ENCODE data around the gene CYYR1.

Gene CYYR1

DNA sequence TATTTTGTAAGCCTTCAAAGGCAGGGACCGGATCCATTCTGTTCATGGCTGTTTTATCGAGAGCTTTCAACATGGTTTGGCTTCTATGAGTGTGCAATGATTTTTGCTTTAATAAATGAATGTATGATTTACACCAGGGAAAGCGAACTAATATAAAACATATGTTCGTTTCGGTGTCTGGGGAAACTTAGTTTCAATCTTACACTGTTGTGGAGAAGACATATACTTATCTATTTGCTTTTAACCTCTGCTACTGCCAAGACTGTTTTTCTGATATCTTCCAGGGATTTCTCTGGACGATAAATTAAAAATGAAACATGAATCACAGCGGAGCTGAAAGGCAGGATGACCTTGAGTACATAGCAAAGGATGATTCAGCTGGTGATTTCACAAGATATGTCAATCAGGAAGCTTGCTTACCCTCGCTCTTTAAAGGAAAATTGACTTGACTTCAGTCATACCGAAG is 14.7 kb upstream of the CYYR1 start:
- Histone ChIP-seq H3K27ac (ENCODE audit: extremely low read depth, low read depth, low read length) (no peak overlapping the region), H3K9me3 (ENCODE audit: control insufficient read depth, insufficient read depth, low read depth, low read length) (no peaks in the 10 kb centered on the region), H3K4me3 (ENCODE audit: low read depth, low read length) (no peak overlapping the region), H3K4me1 (ENCODE audit: control insufficient read depth, insufficient read depth, low read length) (no peaks in the 10 kb centered on the region), H3K36me3 (ENCODE audit: control insufficient read depth in 2 of 2, insufficient read depth in 1 of 2, low read length in 2 of 2) (no peaks in the 10 kb centered on the region)
- ChIA-PET POLR2A (no interaction called here), CTCF (interaction anchor here (0.5 to 1.2 kb wide), 3 partner anchors 13 to 129 kb away, joined by 3 read pairs; no protein-coding TSS in a partner anchor)
- no peak for TF ChIP-seq ZNF433 (tag by site-specific recombination; IDR thresholded peaks at IDR 0.05; ENCODE audit: low read depth)
- no peak for TF ChIP-seq ZNF133 (tag by site-specific recombination; IDR thresholded peaks at IDR 0.05)
- TF ChIP-seq ZNF416 (tag by site-specific recombination; IDR thresholded peaks at IDR 0.05): no peak
- no peak for TF ChIP-seq GLIS2 (tag by site-specific recombination; IDR thresholded peaks at IDR 0.05)
- no peak for TF ChIP-seq YY1 (tag by site-specific recombination; IDR thresholded peaks at IDR 0.05)
- TF ChIP-seq, protein P1, sequence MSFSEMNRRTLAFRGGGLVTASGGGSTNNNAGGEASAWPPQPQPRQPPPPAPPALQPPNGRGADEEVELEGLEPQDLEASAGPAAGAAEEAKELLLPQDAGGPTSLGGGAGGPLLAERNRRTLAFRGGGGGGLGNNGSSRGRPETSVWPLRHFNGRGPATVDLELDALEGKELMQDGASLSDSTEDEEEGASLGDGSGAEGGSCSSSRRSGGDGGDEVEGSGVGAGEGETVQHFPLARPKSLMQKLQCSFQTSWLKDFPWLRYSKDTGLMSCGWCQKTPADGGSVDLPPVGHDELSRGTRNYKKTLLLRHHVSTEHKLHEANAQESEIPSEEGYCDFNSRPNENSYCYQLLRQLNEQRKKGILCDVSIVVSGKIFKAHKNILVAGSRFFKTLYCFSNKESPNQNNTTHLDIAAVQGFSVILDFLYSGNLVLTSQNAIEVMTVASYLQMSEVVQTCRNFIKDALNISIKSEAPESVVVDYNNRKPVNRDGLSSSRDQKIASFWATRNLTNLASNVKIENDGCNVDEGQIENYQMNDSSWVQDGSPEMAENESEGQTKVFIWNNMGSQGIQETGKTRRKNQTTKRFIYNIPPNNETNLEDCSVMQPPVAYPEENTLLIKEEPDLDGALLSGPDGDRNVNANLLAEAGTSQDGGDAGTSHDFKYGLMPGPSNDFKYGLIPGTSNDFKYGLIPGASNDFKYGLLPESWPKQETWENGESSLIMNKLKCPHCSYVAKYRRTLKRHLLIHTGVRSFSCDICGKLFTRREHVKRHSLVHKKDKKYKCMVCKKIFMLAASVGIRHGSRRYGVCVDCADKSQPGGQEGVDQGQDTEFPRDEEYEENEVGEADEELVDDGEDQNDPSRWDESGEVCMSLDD (tag by site-specific recombination; IDR thresholded peaks at IDR 0.05): no peak
- TF ChIP-seq, protein P2, sequence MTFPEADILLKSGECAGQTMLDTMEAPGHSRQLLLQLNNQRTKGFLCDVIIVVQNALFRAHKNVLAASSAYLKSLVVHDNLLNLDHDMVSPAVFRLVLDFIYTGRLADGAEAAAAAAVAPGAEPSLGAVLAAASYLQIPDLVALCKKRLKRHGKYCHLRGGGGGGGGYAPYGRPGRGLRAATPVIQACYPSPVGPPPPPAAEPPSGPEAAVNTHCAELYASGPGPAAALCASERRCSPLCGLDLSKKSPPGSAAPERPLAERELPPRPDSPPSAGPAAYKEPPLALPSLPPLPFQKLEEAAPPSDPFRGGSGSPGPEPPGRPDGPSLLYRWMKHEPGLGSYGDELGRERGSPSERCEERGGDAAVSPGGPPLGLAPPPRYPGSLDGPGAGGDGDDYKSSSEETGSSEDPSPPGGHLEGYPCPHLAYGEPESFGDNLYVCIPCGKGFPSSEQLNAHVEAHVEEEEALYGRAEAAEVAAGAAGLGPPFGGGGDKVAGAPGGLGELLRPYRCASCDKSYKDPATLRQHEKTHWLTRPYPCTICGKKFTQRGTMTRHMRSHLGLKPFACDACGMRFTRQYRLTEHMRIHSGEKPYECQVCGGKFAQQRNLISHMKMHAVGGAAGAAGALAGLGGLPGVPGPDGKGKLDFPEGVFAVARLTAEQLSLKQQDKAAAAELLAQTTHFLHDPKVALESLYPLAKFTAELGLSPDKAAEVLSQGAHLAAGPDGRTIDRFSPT (tag by site-specific recombination; IDR thresholded peaks at IDR 0.05): no peak
- TF ChIP-seq, protein P3, sequence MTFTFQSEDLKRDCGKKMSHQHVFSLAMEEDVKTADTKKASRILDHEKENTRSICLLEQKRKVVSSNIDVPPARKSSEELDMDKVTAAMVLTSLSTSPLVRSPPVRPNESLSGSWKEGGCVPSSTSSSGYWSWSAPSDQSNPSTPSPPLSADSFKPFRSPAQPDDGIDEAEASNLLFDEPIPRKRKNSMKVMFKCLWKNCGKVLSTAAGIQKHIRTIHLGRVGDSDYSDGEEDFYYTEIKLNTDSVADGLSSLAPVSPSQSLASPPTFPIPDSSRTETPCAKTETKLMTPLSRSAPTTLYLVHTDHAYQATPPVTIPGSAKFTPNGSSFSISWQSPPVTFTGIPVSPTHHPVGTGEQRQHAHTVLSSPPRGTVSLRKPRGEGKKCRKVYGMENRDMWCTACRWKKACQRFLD (tag by site-specific recombination; IDR thresholded peaks at IDR 0.05): no peak
- TF ChIP-seq, protein P4, sequence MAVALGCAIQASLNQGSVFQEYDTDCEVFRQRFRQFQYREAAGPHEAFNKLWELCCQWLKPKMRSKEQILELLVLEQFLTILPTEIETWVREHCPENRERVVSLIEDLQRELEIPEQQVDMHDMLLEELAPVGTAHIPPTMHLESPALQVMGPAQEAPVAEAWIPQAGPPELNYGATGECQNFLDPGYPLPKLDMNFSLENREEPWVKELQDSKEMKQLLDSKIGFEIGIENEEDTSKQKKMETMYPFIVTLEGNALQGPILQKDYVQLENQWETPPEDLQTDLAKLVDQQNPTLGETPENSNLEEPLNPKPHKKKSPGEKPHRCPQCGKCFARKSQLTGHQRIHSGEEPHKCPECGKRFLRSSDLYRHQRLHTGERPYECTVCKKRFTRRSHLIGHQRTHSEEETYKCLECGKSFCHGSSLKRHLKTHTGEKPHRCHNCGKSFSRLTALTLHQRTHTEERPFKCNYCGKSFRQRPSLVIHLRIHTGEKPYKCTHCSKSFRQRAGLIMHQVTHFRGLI (tag by site-specific recombination; IDR thresholded peaks at IDR 0.05): no peak

DNA sequence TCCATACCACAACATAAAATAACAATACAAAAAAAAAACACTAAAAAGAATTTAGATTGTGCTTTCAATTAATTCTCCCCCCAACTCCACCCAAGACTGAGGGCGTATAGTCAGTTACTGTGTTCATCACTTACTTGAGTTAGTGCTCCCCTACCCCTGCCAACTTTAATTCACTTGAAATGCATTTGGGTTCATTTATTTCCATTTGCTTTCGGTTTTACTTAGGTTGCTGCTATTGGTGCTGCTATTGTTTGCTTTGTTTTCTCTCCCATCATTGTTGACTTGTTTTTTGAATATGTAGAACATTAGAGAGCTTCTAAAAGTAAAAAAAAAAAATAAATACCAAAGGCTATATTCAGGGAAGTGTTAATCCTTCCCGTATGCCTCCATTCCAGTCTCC is 10.7 kb upstream of the CYYR1 start:
- ChIA-PET POLR2A (no interaction called here), CTCF (interaction anchor here (0.7 to 1.7 kb wide), 2 partner anchors 11 to 51 kb away, joined by 3 to 4 read pairs; partner anchors contain the start of gene CYYR1)
- H3K9me3 ChIP-seq (ENCODE audit: control insufficient read depth, insufficient read depth, low read depth, low read length): no peaks in the 10 kb centered on the region; the same call in 1 of the 2 replicates
- no peak overlapping the region for H3K27ac ChIP-seq (ENCODE audit: extremely low read depth, low read depth, low read length)
- no peak overlapping the region for H3K4me3 ChIP-seq (ENCODE audit: low read depth, low read length)
- H3K4me1 ChIP-seq (ENCODE audit: control insufficient read depth, insufficient read depth, low read length): no peaks in the 10 kb centered on the region
- H3K36me3 ChIP-seq (ENCODE audit: control insufficient read depth in 2 of 2, insufficient read depth in 1 of 2, low read length in 2 of 2): no peaks in the 10 kb centered on the region
- TF ChIP-seq GLIS1 (tag by site-specific recombination; IDR thresholded peaks at IDR 0.05): no peak
- no peak for TF ChIP-seq SP7 (tag by site-specific recombination; IDR thresholded peaks at IDR 0.05)
- no peak for TF ChIP-seq ZNF830 (tag by site-specific recombination; IDR thresholded peaks at IDR 0.05; ENCODE audit: low read depth)
- TF ChIP-seq, protein P5, sequence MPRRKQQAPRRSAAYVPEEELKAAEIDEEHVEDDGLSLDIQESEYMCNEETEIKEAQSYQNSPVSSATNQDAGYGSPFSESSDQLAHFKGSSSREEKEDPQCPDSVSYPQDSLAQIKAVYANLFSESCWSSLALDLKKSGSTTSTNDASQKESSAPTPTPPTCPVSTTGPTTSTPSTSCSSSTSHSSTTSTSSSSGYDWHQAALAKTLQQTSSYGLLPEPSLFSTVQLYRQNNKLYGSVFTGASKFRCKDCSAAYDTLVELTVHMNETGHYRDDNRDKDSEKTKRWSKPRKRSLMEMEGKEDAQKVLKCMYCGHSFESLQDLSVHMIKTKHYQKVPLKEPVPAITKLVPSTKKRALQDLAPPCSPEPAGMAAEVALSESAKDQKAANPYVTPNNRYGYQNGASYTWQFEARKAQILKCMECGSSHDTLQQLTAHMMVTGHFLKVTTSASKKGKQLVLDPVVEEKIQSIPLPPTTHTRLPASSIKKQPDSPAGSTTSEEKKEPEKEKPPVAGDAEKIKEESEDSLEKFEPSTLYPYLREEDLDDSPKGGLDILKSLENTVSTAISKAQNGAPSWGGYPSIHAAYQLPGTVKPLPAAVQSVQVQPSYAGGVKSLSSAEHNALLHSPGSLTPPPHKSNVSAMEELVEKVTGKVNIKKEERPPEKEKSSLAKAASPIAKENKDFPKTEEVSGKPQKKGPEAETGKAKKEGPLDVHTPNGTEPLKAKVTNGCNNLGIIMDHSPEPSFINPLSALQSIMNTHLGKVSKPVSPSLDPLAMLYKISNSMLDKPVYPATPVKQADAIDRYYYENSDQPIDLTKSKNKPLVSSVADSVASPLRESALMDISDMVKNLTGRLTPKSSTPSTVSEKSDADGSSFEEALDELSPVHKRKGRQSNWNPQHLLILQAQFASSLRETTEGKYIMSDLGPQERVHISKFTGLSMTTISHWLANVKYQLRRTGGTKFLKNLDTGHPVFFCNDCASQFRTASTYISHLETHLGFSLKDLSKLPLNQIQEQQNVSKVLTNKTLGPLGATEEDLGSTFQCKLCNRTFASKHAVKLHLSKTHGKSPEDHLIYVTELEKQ (tag by site-specific recombination; IDR thresholded peaks at IDR 0.05; ENCODE audit: borderline replicate concordance): no peak
- no peak for TF ChIP-seq ZBTB48 (tag by site-specific recombination; IDR thresholded peaks at IDR 0.05)
- no peak for TF ChIP-seq ZNF366 (tag by site-specific recombination; conservative IDR thresholded peaks at IDR 0.05)
- TF ChIP-seq, protein P6, sequence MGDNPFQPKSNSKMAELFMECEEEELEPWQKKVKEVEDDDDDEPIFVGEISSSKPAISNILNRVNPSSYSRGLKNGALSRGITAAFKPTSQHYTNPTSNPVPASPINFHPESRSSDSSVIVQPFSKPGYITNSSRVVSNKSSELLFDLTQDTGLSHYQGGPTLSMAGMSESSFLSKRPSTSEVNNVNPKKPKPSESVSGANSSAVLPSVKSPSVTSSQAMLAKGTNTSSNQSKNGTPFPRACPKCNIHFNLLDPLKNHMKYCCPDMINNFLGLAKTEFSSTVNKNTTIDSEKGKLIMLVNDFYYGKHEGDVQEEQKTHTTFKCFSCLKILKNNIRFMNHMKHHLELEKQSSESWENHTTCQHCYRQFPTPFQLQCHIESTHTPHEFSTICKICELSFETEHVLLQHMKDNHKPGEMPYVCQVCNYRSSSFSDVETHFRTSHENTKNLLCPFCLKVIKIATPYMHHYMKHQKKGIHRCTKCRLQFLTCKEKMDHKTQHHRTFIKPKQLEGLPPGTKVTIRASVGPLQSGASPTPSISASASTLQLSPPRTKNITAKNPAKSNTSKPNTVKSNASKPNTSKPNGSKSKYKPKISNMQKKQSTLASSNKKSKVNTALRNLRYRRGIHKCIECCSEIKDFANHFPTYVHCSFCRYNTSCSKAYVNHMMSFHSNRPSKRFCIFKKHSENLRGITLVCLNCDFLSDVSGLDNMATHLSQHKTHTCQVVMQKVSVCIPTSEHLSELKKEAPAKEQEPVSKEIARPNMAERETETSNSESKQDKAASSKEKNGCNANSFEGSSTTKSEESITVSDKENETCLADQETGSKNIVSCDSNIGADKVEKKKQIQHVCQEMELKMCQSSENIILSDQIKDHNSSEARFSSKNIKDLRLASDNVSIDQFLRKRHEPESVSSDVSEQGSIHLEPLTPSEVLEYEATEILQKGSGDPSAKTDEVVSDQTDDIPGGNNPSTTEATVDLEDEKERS (tag by site-specific recombination; IDR thresholded peaks at IDR 0.05): no peak
- no peak for TF ChIP-seq OSR2 (tag by site-specific recombination; IDR thresholded peaks at IDR 0.05)
- TF ChIP-seq ZNF621 (tag by site-specific recombination; IDR thresholded peaks at IDR 0.05): no peak
- no peak for TF ChIP-seq ZNF558 (tag by site-specific recombination; IDR thresholded peaks at IDR 0.05)
- no peak for TF ChIP-seq BCL11A (tag by site-specific recombination; IDR thresholded peaks at IDR 0.05; ENCODE audit: low read depth)
- no peak for TF ChIP-seq ZNF596 (tag by site-specific recombination; IDR thresholded peaks at IDR 0.05)
